Measurements from ENCODE around the gene FOXP1.

GRCh38 chr3:71546821-71547220 lies 36.7 kb downstream of the FOXP1 start:
- no peak for TF ChIP-seq CTCF (IDR thresholded peaks at IDR 0.05; ENCODE audit: low read length)
- TF ChIP-seq EZH2 (IDR thresholded peaks at IDR 0.05; ENCODE audit: borderline replicate concordance, low read length), result no peak
